HG03097 (cell line): ENCODE data around the gene PNPT1.

Experiments used
- ATAC-seq: cut with Tn5 transposase; IDR thresholded peaks from one replicate; pipeline ENCODE4 v1.9.1; 2021; ENCODE audit not compliant: unreplicated experiment, low FRiP score

PNPT1 gene

DNA sequence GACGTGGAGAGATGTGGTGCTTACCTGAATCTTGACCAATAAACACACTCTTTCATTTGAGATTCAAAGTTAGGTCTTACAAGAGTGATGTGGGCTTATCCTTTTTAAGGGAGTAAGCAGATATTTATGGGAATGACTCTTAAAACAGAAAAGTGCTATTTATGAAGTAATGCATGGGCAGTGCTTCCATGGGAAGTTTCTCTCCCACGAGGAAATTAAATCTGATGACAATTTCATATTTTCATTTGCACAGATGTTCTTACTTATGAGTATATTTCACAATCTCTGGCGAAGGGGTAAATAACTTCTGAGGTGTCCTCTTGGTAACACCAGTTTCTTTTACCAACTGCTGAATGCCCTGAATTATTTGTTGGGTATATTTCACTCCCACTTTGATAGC, 21.0 kb downstream of the PNPT1 start:
- no peak for ATAC-seq

DNA sequence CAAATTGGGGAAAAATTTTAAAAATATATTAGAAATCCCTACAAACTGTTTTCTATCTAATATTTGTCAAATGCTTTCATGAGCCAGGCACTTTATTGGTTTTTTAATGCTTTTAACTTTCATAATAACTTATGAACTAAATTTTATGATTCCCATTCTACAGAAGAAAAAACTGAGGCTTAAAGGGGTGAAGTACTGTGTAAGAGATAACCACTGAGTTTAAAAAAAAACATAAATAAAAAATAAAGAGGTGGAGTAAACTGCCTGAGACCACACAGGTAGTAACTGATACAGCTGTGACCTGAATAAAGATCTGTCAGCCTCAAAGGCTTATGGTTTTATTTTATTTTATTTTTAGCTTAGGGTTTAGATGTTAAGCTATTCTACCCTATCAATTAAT, 24.7 kb downstream of the PNPT1 start:
- ATAC-seq, result no peak

DNA sequence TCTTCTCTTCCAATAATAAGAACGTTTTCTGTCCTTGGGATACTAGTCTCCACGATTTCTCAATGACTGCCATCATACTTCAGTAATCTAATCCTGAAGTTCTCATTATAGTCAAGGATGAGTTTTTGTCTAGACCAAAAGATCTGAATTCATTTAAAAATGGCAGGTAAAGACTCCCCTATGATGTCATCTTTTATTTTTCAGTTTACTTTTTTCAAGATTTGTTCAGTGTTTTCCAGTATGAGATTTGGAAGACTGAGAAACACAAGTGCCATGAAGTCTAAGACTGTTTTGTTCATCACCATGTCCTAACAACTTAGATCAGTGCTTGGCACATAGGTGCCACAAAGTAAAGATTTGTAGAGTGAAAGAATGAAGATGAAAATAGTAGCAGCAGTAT, 40.4 kb downstream of the PNPT1 start:
- no peak for ATAC-seq

DNA sequence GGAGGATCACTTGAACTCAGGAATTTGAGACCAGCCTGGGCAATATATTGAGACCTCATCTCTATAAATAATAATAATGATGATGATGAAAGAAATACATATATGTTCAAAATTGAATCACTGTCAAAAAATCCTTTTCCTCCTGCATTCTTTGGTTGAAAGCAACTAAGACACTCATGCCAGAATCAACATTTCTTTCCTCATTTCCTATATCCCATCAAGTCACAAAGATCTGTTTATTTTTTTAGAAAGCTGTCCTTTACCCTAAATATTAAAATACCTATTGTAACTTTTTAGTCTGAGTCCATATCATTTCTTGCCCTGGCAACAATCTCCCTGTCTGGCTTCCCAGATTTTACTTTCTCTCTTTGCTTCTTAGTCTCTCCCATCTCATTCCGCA, 44.4 kb downstream of the PNPT1 start:
- ATAC-seq, result no peak

DNA sequence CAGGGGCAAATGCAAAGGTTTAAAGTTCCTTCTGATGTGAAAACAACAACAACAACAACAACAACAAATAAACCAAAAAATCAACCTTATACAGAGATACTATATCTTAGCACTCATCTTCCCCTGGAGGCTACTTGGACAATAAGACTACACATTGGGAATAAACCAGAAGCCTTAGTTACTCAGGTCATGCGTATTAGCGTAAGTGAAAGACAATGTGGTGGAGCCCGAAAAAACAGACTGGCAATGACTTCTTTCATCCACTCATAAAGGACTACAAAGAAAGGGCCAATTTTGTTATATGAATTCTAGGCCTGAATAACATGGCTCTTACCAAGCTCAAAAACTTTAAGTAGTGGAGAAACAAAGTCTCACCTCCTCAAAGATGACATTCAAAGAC, 56.8 kb downstream of the PNPT1 start:
- no peak for ATAC-seq

DNA sequence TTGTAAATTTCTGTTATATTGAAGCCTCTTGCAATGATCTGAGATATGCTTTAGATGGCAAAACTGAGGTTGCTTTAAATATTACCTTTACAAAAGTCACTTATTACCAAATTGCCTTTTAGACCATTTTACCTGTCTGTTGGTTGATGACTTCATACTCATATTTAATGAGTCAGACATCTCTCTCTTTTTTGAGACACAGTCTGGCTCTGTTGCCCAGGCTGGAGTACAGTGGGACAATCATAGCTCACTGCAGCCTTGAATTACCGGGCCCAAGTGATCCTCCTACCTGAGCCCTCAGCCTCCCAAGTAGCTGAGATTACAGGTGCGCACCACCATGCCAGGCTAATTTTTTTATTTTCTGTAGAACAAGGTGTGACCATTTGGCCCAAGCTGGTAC, 64.7 kb downstream of the PNPT1 start:
- ATAC-seq, result no peak

DNA sequence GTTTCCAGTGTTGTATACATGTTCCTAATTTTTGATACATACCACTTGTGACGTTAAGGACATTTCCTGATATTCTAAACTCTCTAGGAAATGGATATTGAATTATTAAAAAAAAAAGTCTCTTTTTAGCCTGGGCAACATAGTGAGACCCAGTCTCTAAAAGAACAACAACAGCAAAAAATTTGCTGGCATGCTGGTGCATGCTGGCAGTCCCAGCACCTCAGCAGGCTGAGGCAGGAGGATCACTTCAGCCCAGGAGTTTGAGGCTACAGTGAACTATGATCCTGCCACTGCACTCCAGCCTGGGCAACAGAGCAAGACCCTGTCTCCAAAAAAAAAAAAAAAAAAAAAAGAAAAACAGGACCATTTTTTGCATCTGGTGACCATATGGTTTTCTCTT, 65.7 kb downstream of the PNPT1 start:
- ATAC-seq, result no peak

DNA sequence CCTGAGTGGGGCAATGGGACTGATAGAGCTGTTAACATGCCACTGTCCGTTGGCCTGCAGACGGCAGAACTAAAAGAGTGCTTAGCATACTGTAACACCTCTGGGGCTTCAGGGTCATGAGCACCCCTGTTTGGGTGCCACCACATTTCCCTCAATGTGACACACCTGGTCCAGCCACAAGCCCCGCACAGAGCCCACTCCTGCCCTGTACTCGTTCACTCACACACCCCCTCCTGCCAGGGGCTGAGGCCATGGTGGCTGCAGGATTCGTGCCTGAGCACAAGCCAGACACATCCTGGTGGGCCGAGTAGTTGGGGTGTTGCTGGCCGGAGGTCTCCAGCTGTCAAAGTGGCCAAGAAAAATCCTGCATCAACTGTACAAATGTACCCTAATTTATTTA, 71.8 kb downstream of the PNPT1 start:
- ATAC-seq, result no peak

DNA sequence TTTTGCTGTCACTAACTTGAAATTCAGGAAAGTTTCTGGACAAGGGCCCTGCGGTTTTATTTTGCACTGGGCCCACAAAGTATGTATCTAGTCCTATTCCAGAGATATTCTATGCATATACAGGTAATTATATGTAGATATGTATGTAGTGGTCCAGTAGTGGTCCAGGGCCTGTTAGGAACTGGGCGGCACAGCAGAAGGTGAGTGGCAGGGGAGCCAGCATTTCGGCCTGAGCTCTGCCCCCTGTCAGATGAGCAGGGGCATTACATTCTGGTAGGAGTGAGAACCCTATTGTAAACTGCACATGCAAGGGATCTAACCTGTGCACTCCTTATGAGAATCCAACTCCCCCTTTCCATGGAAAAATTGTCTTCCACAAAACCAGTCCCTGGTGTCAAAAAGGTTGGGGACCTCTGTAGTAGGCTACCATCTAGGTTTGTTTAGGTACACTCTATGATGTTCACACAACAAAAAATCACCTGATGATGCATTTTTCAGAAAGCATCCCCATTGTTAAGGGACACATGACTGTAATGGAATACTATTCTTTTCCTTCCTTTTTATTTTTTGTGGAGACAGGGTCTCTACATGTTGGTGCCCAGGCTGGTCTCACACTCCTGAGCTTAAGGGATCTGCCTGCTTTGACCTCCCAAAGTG, 73.4 kb downstream of the PNPT1 start:
- no peak for ATAC-seq

DNA sequence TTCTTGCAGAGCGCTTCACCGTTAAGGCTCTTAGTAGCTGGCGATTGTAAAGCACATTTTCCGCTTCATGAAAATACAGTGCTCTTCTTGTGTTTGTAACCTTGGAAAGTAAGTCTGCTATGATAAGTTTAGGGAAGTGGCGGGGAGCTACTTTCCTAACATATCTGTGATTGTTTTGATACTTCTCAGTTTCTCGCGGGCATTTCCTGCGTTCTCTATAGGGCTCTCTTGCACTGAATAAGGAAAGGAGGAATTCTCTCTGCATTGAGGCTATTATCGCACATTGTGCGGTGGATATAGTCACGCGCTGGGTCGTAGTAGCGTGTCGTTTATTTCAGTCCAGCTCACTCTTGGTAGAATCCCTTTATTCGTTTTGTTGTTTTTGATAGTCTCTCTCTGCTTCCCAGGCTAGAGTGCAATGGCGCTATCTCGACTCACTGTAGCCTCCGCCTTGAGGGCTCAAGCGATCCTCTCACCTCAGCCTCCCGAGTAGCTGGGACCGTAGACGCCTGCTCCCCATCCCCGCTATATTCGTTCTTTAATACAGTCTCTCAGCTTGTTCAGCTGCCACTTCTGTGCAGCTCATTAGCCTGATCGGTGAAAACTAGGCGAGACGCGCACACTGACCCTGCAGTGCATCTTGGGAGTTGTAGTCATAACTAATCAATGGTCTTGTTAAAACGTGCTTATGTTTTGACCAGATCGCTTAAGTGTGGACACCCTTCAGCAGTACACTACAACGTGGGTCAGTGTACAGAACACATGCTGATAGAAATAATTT, 75.2 kb downstream of the PNPT1 start:
- ATAC-seq, result peak; percentile 23

DNA sequence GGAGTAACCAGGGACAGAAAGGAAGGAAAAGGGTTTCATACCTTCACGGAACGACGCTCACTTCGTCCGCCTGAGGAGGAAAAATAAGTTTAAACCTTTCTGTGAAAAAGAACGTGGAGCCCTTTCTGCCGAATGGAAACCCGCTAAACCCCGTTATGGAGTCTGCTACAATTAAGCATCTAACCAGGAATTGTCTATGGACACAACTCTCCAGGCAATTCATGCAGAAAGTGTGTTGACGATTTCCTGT, 75.7 kb downstream of the PNPT1 start:
- no peak for ATAC-seq

DNA sequence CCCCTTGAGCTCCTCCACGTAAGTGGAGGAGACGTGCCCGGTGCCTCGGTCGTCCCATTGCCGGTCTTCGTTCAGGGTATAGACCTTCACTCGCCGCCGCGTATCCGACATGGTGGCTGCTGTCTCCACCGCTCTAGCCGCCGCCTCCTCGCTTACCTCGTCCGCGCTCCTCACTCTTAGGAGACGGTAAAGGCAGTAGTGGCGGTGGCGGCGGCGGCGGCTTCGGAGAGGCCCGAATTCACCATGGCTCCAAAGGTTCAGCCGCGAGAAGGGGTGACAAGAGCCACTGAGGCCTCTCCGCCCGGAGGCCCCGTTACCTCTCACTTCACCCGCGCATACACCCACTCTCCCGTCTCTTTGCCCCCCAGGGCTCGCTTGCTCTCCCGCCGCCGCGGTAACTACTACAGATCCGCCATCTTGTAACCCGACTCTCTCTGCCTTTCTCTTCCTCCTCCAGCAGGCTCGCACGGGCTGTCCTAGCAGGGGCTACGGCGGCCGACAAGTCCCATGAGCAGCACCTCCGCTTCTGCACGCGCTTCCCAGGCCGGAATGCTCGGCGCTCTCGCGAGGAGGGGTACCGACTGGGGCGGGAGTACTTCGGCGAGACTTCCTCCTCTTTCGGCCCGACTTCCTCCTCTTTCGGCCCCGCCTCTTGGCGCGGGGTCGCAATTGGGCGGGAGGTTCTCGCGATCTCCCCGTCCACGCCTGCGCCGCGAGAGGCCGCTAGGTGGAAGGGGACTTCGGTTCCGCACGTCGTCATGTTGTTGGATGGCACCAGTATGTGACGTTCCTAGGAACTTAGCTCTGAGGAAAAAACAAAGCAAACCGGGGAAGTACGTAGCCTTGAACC, 76.2 kb downstream of the PNPT1 start, which contains the start of gene PPP4R3B:
TSS of gene PPP4R3B (minus strand) at position 448 of the 850 bp plus-strand sequence. CDS start at position 111, 337 bp downstream.
- peak; percentile 88 for ATAC-seq

DNA sequence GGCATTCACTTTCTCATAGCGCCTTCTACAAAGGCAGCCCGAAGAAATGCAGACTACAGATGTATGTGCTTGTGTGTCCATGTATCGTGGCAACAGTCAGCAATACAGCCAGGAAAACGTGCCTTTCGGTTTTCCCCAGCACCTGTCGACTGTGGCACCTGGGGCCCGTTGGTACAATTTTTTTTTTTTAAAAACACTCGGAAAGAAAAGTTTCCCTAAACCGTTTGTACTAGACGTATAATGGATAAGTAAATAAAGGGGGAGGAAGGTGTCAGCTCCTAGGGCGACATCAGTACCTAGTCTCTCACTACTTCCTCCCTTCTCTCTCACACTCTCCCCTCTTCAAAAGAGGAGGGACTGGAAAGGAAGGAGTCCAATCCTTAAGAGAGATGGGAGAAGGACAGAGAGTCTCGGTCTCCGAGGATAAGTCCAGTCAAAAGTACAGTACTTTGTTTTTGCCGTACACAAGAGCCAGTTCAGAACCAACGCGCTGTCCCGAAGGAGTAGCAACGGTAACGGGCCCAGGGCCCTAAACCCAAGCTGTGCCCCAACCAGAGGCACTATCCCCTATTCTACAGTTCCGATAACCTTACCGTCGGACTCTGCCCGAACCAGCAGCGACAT, 77.0 kb downstream of the PNPT1 start:
- ATAC-seq, result peak; percentile 20

DNA sequence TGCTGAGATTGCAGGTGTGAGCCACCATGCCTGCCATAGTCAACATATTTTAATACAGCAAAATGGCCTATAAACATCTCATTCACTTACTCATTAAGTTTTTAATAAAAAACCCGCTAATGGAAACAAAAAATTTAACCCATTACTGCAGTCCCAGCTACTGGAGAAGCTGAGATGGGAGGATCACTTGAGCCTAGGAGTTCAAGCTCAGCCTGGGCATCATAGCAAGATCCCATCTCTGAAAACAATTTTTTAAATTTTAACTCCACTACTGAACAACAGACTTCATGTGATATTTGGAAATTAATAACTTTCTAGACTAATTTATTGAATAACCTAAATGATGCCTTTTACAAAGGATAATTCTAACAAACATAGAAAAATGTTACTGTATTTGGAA, 81.6 kb downstream of the PNPT1 start:
- ATAC-seq, result no peak

DNA sequence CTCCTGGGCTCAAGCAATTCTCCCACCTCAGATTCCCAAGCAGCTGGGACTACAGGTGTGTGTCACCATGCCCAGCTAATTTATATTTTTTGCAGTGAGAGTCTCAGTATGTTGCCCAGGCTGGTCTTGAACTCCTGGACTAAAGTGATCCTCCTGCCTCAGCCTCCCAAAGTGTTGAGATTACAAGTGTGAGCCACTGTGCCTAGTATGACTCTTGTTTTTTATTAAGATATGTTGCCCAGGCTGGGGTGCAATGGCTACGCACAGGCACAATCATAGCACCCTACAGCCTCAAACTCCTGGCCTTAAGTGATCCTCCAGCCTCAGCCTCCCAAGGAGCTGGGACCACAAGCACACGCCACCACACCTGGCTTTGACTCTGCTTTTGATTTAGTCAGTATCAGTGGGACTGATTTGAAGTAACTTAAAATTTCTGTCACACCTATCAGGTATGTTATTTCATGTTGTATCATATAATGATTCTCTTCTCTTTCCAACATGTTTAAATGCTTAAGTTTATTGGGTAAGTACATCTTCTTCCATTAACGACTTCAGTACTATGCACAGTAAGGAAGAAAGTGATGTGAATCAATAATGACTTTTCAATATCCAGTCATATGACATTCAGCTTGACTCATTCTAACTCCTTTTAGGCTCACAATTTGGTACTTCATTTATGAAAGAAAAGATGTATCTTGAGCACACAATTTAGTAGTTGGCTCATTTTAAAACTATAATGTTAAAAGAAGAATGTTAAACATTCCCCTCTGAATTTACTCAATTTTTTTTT, 82.5 kb downstream of the PNPT1 start:
- no peak for ATAC-seq

DNA sequence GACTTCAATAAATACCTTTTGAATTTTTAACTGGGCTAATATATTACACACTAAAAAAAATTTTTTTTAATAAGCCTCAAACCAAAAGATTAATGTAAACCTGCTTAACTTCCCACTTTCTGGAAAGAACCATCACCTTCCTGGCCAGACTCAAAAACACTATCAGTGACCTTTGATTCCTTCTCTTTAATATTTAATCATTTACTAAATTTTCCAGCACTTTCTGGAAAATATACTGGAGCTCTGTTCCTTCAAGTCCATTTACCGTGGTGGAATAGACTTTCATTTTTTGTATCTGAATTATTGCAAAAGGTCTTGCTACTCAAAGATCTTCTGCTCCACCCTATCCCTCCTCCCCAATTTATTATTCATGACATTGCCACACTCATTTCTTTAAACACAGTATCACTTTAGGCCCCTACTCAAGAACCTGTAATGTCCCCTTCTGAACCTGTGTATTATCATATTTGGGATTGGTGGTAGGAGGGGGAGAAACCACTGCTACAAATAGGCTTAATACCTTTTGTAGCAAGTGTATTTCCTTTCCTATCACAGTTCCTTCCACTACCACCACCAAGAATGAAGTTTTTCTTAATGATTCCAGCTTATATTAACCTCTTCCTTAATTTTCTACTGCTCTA, 83.6 kb downstream of the PNPT1 start:
- no peak for ATAC-seq

DNA sequence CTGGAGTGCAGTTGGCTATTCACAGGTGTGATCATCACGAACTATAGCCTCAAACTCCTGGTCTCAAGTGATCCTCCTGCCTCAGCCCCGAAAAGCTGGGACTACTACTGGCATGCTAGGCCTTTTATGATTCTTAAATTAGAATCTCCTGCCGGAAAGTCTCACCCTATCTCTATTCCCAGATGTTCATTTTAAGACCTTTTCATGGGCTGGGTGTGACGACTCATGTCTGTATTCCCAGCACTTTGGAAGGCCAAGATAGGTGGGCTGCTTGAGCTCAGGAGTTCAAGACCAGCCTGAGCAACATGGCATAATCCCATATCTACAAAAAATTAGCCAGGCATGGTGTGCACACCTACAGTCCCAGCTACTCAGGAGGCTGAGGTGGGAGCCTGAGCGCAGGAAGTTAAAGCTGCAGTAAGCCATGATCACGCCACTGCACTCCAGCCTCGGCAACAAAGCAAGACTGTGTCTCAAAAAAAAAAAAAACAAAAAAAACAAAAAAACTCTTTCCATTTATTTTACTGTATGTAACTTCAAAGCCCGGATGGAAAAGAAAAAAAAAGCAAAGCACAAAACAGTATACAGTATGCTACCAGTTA, 84.3 kb downstream of the PNPT1 start:
- no peak for ATAC-seq

DNA sequence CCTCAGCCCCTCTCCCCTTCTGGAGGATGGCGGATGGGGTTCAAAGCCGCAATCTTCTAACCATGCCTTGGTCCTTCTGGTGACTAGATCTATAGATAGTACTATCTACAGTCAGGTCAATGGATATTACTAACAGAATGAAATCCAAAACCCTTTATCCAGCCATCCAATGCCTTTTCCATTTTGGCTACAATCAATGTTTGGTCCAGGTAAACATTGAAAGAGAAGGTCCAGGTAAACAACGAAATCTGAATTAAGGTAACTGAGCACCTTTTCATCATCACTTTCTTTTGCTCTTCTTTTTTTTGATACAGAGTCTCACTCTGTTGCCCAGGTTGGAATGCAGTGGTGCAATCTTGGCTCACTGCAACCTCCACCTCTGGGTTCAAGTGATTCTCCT, 85.9 kb downstream of the PNPT1 start:
- ATAC-seq, result no peak

DNA sequence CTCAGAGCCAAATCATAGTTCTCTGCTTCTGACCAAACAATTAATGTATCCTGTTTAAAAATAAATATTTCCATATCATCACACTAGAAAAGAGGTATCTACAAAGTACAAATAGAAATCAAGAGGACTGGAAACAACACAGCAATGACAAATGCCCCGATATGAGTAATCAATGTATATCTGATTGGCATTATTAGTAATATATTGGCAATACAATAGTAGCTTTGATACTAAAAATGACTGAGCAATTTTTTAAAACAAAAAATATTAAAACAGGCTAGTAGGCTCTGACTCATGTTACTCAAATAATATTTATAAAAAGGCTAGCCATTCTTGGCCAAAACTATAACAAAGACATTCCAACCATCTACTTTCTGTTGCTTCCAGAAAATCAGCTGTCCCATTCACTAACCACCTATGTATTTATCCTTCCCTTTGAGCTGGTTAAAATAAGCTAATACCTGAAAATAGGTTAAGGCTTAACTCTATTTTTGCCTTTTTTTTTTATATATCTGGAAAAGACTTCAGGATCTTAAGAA, 89.5 kb downstream of the PNPT1 start:
- ATAC-seq, result no peak
